H1 (cell line): ENCODE results near the gene MEIS3. TPM values are rescaled to one million over a fixed set of nuclear protein-coding genes. Genes with fewer than 3 reads are reported as not detected.

Experiments used
- CTCF ChIA-PET: fragments of 300-600 bp; sonication (Branson Sonifier 250); formaldehyde crosslinking; loops from one replicate; lab custom pipeline; 2021; ENCODE audit not compliant: partially characterized antibody; lab: Charles Lee
- POLR2A ChIA-PET: fragments of 300-600 bp; sonication (Branson Sonifier 250); formaldehyde crosslinking; loops from one replicate; lab custom pipeline; 2021; ENCODE audit warnings: inconsistent platforms; ENCODE audit not compliant: partially characterized antibody; lab: Charles Lee
- DNase-seq, 2 experiments: peaks; one replicate each; pipeline versions ENCODE4 v3.0.0 to v3.0.0-alpha.2; 2010 to 2022; ENCODE audit warnings: low spot score in 2 of 2, low read depth in 1 of 2, mixed read lengths in 1 of 2
- FAIRE-seq: peaks from 2 replicates; lab custom pipeline; 2011; peaks lifted over from hg19 to GRCh38; lab: Jason Lieb, UNC
- H2AFZ ChIP-seq: 2 replicates; pipeline ENCODE4 v1.8.1; 2012; ENCODE audit warnings: low read length, inconsistent platforms
- H2AK5ac ChIP-seq: 2 replicates; pipeline ENCODE4 v1.6.1; 2013; ENCODE audit warnings: low read depth, low read length
- H2BK120ac ChIP-seq: replicated peaks from 2 replicates; pipeline ENCODE3; 2013; ENCODE audit warnings: low read depth, low read length, inconsistent platforms
- H2BK12ac ChIP-seq: 2 replicates; pipeline ENCODE4 v1.6.1; 2013; ENCODE audit warnings: low read depth, low read length
- H2BK15ac ChIP-seq: 2 replicates; pipeline ENCODE4 v1.6.1; 2013; ENCODE audit warnings: low read length
- H2BK20ac ChIP-seq: 2 replicates; pipeline ENCODE4 v1.6.1; 2013; ENCODE audit warnings: low read length
- H2BK5ac ChIP-seq: 2 replicates; pipeline ENCODE4 v1.6.1; 2013; ENCODE audit warnings: low read depth, low read length
- H3K14ac ChIP-seq: 2 replicates; pipeline ENCODE4 v1.6.1; 2013; ENCODE audit warnings: inconsistent platforms; ENCODE audit not compliant: insufficient read length
- H3K18ac ChIP-seq: 2 replicates; pipeline ENCODE4 v1.6.1; 2013; ENCODE audit warnings: low read length; ENCODE audit errors: extremely low read depth
- H3K23ac ChIP-seq: 2 replicates; pipeline ENCODE4 v1.6.1; 2013; ENCODE audit warnings: inconsistent platforms; ENCODE audit not compliant: insufficient read length
- H3K23me2 ChIP-seq: 2 replicates; pipeline ENCODE4 v1.6.1; 2013; ENCODE audit warnings: low read depth, low read length
- H3K27ac ChIP-seq: 2 replicates; pipeline ENCODE4 v1.6.1; 2011; ENCODE audit warnings: low read depth, low read length, inconsistent platforms
- H3K27me3 ChIP-seq, 4 experiments: replicated peaks in 1 of 4; 1 replicate in 1 of 4; 2 replicates in 3 of 4; pipeline versions ENCODE4 v1.6.1 to v1.8.1; 2011 to 2013; ENCODE audit warnings: low read length in 3 of 4, mild to moderate bottlenecking in 3 of 4, inconsistent platforms in 2 of 4, mixed read lengths in 2 of 4, moderate library complexity in 1 of 4; ENCODE audit not compliant: control insufficient read depth in 3 of 4, insufficient read depth in 3 of 4; ENCODE audit errors: extremely low read depth in 1 of 4
- H3K36me3 ChIP-seq, 4 experiments: 2 replicates each; pipeline versions ENCODE4 v1.6.1 to v1.8.1; 2011 to 2013; ENCODE audit warnings: mild to moderate bottlenecking in 4 of 4, low read length in 3 of 4, moderate library complexity in 2 of 4, control low read depth in 1 of 4, inconsistent platforms in 1 of 4; ENCODE audit not compliant: insufficient read depth in 4 of 4, control insufficient read depth in 2 of 4
- H3K4ac ChIP-seq: replicated peaks from 2 replicates; pipeline ENCODE3; 2013; ENCODE audit warnings: low read length, low read depth, mixed read lengths, inconsistent platforms; ENCODE audit not compliant: insufficient read length
- H3K4me1 ChIP-seq, 4 experiments: replicated peaks in 1 of 4; 1 replicate in 1 of 4; 2 replicates in 3 of 4; pipeline versions ENCODE4 v1.6.1 to v1.8.1; 2011 to 2013; ENCODE audit warnings: low read length in 3 of 4, inconsistent platforms in 2 of 4, mixed read lengths in 1 of 4; ENCODE audit not compliant: insufficient read depth in 4 of 4, control insufficient read depth in 3 of 4
- H3K4me2 ChIP-seq, 2 experiments: 2 replicates each; pipeline versions ENCODE4 v1.6.1 to v1.8.1; 2011 to 2013; ENCODE audit warnings: low read depth in 2 of 2, low read length in 2 of 2, control low read depth in 1 of 2, inconsistent platforms in 1 of 2, mild to moderate bottlenecking in 1 of 2; ENCODE audit not compliant: insufficient read depth in 1 of 2
- H3K4me3 ChIP-seq, 4 experiments: fragments of 200-600, 300-600 bp in 1 of 4; sonication (generic), shearing (Covaris generic), sonication (Bioruptor Twin) in 1 of 4; 2 replicates each; pipeline versions ENCODE4 v1.5.1 to v1.8.1; 2011 to 2016; ENCODE audit warnings: low read length in 4 of 4, low read depth in 3 of 4, control low read depth in 2 of 4, inconsistent platforms in 2 of 4, mild to moderate bottlenecking in 2 of 4, mixed read lengths in 1 of 4, moderate library complexity in 1 of 4; ENCODE audit not compliant: insufficient read depth in 2 of 4; ENCODE audit errors: extremely low read depth in 1 of 4
- H3K56ac ChIP-seq: replicated peaks from 2 replicates; pipeline ENCODE3; 2013; ENCODE audit warnings: low read depth, mild to moderate bottlenecking, mixed read lengths, low read length, inconsistent platforms; ENCODE audit not compliant: insufficient read length
- H3K79me1 ChIP-seq: 2 replicates; pipeline ENCODE4 v1.6.1; 2013; ENCODE audit warnings: low read depth, low read length, control low read depth
- H3K79me2 ChIP-seq, 2 experiments: 2 replicates each; pipeline versions ENCODE4 v1.6.1 to v1.8.1; 2012 to 2013; ENCODE audit warnings: low read length in 2 of 2, mild to moderate bottlenecking in 2 of 2, inconsistent platforms in 1 of 2; ENCODE audit not compliant: insufficient read depth in 2 of 2, control insufficient read depth in 1 of 2
- H3K9ac ChIP-seq, 4 experiments: replicated peaks in 1 of 4; 1 replicate in 1 of 4; 2 replicates in 3 of 4; pipeline versions ENCODE4 v1.6.1 to v1.8.1; 2011 to 2013; ENCODE audit warnings: low read depth in 3 of 4, low read length in 3 of 4, control low read depth in 2 of 4, mild to moderate bottlenecking in 2 of 4, moderate library complexity in 2 of 4, inconsistent platforms in 1 of 4; ENCODE audit errors: extremely low read depth in 1 of 4
- H3K9me3 ChIP-seq, 2 experiments: 2 replicates each; pipeline versions ENCODE4 v1.6.1 to v1.8.1; 2012 to 2013; ENCODE audit warnings: mild to moderate bottlenecking in 2 of 2, moderate library complexity in 2 of 2, control low read depth in 1 of 2, inconsistent platforms in 1 of 2, low read depth in 1 of 2, low read length in 1 of 2, mixed read lengths in 1 of 2; ENCODE audit not compliant: insufficient read depth in 2 of 2
- H4K20me1 ChIP-seq, 2 experiments: replicated peaks in 1 of 2; 2 replicates each; pipeline versions ENCODE3 to v1.8.1; 2011 to 2013; ENCODE audit warnings: inconsistent platforms in 2 of 2, low read length in 2 of 2, mild to moderate bottlenecking in 1 of 2; ENCODE audit not compliant: insufficient read depth in 2 of 2, control insufficient read depth in 1 of 2
- H4K5ac ChIP-seq: 2 replicates; pipeline ENCODE4 v1.6.1; 2013; ENCODE audit warnings: low read length, low read depth, mixed read lengths, inconsistent platforms; ENCODE audit not compliant: insufficient read length
- H4K8ac ChIP-seq: 2 replicates; pipeline ENCODE4 v1.8.0; 2013; ENCODE audit warnings: mild to moderate bottlenecking, moderate library complexity, low read length, inconsistent platforms; ENCODE audit not compliant: insufficient read depth; ENCODE audit errors: extremely low read depth
- H4K91ac ChIP-seq: replicated peaks from 2 replicates; pipeline ENCODE3; 2013; ENCODE audit warnings: low read length, mixed read lengths, inconsistent platforms; ENCODE audit not compliant: insufficient read length
- WGBS, 2 experiments: shearing (Covaris generic) in 1 of 2; methylation state at CpG; one replicate each; pipeline versions ENCODE4 v1.1.6 to v1.1.7; 2013 to 2015; ENCODE audit warnings: low lambda C conversion rate in 2 of 2, mixed read lengths in 2 of 2, inconsistent platforms in 1 of 2, low coverage in 1 of 2, missing lambda C conversion rate in 1 of 2; ENCODE audit not compliant: insufficient replicate concordance in 2 of 2, insufficient coverage in 1 of 2, insufficient read length in 1 of 2; ENCODE audit errors: extremely low coverage in 1 of 2, missing lambda C conversion rate in 1 of 2; 5-methylcytosine and 5-hydroxymethylcytosine counted together
- polyA plus RNA-seq, 7 experiments: library from polyadenylated mRNA; depleted of rRNA in 3 of 7; stranded (reverse) in 5 of 7; unstranded in 2 of 7; fragments of >200 nt in 5 of 7; fragments of 200-250 nt in 2 of 7; gene quantifications; 1 replicate in 5 of 7; 2 replicates in 1 of 7; 4 replicates in 1 of 7; pipeline versions ENCODE4 v1.2.1 to v1.2.3, GENCODE V29; 2011 to 2013; ENCODE audit warnings: missing spikeins in 2 of 7, mixed read lengths in 2 of 7
- total RNA-seq: library from RNA; stranded (reverse); fragmentation: NEBNext Ultra II Directional; extraction: Animal tissue kit (Norgen Biotek cat#: 25700); gene quantifications from 2 replicates; pipeline ENCODE4 v1.2.1, GENCODE V29; 2021

MEIS3 gene
- total and polyA plus RNA-seq, 2 of the 8 experiments (the other 6 are each of a cell fraction or from before 2014, with no cell fraction given) = 24.5 to 28.2 TPM

- Histone ChIP-seq H2BK5ac (0 out of 2 replicates have a peak overlapping the region, but pooled peaks have one; percentile 56), H4K5ac (no peak overlapping the region), H3K23ac (no peak overlapping the region), H3K23me2 (peaks cover 25% of the 10 kb centered on the region), H4K8ac (no peak overlapping the region; the same call in 1 of the 2 replicates), H3K18ac (peak overlapping the region; percentile 32; the same call in 1 of the 2 replicates), H3K79me1 (no peaks in the 10 kb centered on the region), H2BK12ac (no peak overlapping the region), H3K9ac (no peak overlapping the region), H3K79me2 (no peaks in the 10 kb centered on the region), H3K27me3 (peaks cover 0 to 25% (median 22%) of the 10 kb centered on the region in 4 experiments; a peak in 6 of 7 replicates), H4K91ac (no peak overlapping the region), H3K56ac (no peak overlapping the region), H3K4ac (peak overlapping the region; percentile 49), H3K4me2 (peak overlapping the region; percentile 97), H3K27ac (no peak overlapping the region), H3K9me3 (no peaks in the 10 kb centered on the region), H2BK20ac (no peak overlapping the region), H3K4me1 (peaks cover 0 to 23% (median 12%) of the 10 kb centered on the region in 4 experiments; a peak in 5 of 7 replicates), H2BK120ac (no peak overlapping the region), H2BK15ac (no peak overlapping the region), H3K4me3 (peak overlapping the region; percentile 20 to 61 (median 40); a peak in 6 of 8 replicates), H2AK5ac (no peak overlapping the region), H3K14ac (no peak overlapping the region), H2AFZ (no peak overlapping the region), H3K36me3 (no peaks in the 10 kb centered on the region), H4K20me1 (no peaks in the 10 kb centered on the region)
- WGBS, 2 experiments = 4% methylated on average over 12 of the region's 20 CpGs; no CpG with 5 or more reads in 1 of the 2 experiments
- DNase-seq (peak in 1 of 2 experiments; percentile 72), FAIRE-seq (no peak)
- ChIA-PET POLR2A (interaction anchor here (0.6 to 2.3 kb wide), 14 partner anchors 10 to 278 kb away, joined by 3 to 12 read pairs (median 4); partner anchors contain the start of genes DHX34, KPTN and MEIS3), CTCF (interaction anchor here (0.5 to 24.5 kb wide), 21 partner anchors 7 to 962 kb away, joined by 3 to 436 read pairs (median 4); partner anchors contain the start of genes EHD2, KDELR1 and MEIS3)
Observed at GRCh38 chr19:47429140-47429793, 9.9 kb upstream of the MEIS3 start.
